ENCODE results near the gene SPPL3.
"Not testable (repeated sequence)": the region's sequence is repeated elsewhere in the genome, so short reads cannot be mapped to it uniquely, and the experiment has no call there.

The SPPL3 gene

DNA sequence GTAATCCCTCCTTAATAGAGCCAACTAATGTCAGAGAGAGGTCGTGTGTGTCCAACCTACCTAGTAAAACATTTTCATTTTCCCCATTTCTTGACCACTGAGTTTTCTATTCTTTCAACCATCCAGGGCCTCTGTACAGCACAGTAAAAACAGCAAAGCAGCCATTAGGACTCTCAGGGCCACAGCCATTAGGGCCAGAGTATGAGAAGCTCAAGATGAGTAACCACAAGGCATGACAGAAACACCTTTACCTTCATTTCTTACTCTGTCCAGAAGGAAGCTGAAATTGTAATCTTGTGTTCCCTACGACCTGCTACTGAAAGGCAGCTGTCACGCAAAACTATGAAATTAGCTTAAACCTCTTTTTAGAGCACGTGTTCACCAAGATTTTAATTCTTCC, 2.3 kb downstream of the SPPL3 start:
- Mint-ChIP-seq H3K9me3 (no peaks in the 10 kb centered on the region), H3K27me3 (no peaks in the 10 kb centered on the region), H3K4me1 (ENCODE audit: low read depth) (peaks cover 49% of the 10 kb centered on the region), H3K27ac (peak overlapping the region; percentile 98), H3K36me3 (ENCODE audit: low read depth) (peaks cover 40% of the 10 kb centered on the region), H3K4me3 (peak overlapping the region; percentile 100)
- DNase-seq: no peak

DNA sequence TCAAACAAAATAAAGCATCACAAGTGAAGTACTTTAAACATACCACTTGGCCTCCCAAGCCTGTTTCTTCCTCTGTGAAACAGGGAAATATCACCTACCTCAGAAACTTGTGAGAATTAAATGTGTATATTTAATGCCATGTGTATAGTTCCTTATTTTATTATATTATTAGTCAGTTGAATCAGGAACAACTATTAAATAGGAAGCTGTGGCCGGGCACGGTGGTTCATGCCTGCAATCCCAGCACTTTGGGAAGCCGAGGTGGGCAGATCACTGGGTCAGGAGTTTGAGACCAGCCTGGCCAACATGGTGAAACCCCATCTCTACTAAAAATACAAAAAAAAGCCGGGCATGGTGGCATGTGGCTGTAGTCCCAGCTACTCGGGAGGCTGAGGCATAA, 3.1 kb downstream of the SPPL3 start:
- Mint-ChIP-seq H3K36me3 (ENCODE audit: low read depth) (peaks cover 44% of the 10 kb centered on the region), H3K4me1 (ENCODE audit: low read depth) (peaks cover 55% of the 10 kb centered on the region)
- H3K27me3 Mint-ChIP-seq, H3K4me3 Mint-ChIP-seq, H3K27ac Mint-ChIP-seq, H3K9me3 Mint-ChIP-seq, DNase-seq: not testable (repeated sequence)

DNA sequence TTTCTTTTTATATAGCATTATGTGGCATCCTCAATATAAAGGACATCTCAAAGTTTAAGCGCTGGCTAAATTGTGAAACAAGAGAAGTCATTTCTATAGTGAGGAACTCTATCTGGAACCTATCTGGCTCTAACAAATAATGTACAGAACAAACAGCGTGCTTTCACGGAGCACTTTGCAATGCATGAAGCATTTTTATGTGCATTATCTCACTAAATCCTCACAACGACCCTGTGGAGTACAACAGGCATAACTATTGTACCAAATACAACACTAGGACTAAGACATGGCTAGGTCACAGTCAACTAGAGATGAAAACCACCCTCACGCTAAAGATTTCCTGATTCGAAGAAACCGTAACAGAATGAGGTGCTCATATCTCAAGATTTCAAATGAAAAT, 8.6 kb downstream of the SPPL3 start:
- DNase-seq: no peak
- H3K27me3 Mint-ChIP-seq: no peaks in the 10 kb centered on the region
- H3K27ac Mint-ChIP-seq: no peak overlapping the region
- no peak overlapping the region for H3K4me3 Mint-ChIP-seq
- no peaks in the 10 kb centered on the region for H3K9me3 Mint-ChIP-seq
- peaks cover 63% of the 10 kb centered on the region for H3K4me1 Mint-ChIP-seq (ENCODE audit: low read depth)
- H3K36me3 Mint-ChIP-seq (ENCODE audit: low read depth): peaks cover 51% of the 10 kb centered on the region

DNA sequence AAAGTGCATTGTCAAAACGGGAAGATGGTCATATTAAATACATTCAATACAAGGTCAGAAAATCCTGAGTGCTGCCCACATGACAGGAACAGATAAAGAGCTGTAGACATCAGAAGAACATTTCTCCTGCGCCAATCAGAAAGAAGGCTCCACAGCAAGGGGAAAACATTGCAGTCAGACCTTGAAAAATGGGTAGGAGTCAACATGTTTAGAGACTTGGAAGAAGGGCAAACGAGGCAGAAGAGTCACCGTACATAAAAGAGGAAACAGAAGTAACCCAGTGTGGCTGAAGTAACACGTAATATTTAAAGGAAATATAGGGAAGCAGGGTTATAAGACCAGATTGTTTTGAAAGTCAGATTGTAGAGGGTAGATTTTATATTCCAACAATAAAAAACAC, 11.9 kb downstream of the SPPL3 start:
- Mint-ChIP-seq H3K27ac (peak overlapping the region; percentile 1), H3K4me3 (no peak overlapping the region), H3K36me3 (ENCODE audit: low read depth) (peaks cover 32% of the 10 kb centered on the region), H3K4me1 (ENCODE audit: low read depth) (peaks cover 61% of the 10 kb centered on the region), H3K27me3 (no peaks in the 10 kb centered on the region), H3K9me3 (no peaks in the 10 kb centered on the region)
- no peak for DNase-seq

DNA sequence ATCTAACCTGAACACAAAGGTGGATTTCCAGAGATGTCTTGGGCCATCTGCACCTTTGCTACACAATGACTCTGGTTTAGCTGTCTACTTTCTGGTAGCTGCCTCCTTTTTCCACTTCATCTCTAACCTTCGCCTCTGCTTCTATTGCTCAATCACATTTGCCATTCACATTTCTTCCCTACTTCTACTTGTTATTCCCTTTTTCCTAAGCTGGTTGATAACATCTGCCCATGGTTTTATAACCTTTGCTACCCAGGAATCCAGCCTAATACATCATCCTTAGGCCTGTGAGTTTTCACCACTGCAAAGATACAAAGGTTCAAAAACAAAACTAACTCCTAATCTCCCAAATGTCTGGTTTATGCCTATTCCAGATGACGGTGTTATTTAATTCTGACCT, 13.2 kb downstream of the SPPL3 start:
- no peaks in the 10 kb centered on the region for H3K9me3 Mint-ChIP-seq
- H3K27ac Mint-ChIP-seq: no peak overlapping the region
- H3K27me3 Mint-ChIP-seq: no peaks in the 10 kb centered on the region
- H3K4me1 Mint-ChIP-seq (ENCODE audit: low read depth): peaks cover 63% of the 10 kb centered on the region
- H3K4me3 Mint-ChIP-seq: no peak overlapping the region
- peaks cover 26% of the 10 kb centered on the region for H3K36me3 Mint-ChIP-seq (ENCODE audit: low read depth)
- DNase-seq: no peak

DNA sequence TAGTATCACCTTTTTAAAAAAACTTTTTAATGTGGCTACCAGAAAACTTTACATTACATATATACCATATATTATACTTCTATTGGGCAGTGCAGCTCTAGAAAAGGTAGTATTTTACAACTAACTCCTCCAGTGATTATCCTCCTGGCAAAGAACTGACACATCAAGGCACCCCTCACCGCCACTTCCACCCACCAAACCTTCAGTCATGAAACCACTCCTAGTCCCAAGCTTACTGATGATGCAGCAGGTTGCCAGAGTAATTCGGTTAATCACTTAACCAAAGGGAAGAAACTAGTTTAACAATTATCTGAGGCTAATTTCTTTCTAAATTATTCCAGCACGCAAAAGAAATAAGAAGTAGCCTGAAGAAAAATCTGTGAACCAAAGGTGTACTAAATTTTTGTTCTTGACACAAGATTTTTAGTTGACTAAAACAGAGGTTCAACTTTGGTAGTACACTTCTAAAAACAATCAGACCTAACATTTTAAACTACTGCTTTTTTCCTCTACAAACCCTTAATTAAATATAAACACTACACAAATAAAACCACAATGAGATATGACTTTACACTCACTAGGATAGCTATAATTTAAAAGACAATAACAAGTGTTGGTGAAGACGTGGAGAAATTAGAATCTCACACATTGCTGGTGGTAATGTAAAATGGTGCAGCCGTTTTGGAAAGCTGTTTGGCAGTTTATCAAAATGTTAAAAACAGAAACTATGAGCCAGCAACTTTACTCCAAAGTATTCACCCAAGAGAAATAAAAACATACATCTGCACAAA, 16.7 kb downstream of the SPPL3 start:
- Mint-ChIP-seq H3K27ac (peak overlapping the region; percentile 44), H3K4me3 (no peak overlapping the region)
- no peak for DNase-seq

DNA sequence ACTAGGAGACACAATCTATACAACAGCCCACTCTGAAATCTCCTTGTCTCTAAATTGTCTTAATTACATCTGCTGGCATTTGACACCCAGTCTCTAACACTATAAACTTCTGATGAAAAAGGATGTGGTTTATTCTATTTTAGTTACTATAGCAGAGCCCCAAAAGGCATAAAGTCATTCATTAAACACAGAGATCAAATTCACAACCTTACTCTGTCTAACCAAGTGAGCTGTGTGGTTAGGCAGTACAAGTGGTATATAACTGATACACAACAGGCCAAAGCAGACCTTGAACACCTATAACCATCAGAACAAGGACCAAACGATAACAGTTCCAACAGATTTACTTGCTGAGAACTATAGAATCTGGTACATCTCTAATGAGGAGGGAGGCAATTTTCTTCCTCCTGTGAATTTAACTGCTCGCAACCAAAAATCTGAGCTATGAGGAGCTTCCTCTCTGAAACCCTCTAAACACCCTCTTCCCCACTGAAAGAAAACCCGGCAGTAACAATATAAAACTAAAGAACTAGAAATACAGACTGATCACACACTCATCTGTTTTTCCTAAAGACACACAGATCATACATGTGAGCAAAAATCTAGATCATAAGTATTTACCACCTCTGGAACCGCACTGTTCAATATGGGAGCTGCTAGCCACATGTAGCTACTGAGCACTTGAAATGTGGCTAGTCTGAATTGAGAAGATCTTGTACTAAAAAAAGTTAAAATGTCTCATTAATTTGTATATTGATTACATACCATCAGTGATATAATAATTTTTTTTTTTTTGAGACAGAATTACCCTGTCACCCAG, 17.7 kb downstream of the SPPL3 start:
- Mint-ChIP-seq H3K27ac (peak overlapping the region; percentile 86), H3K9me3 (no peaks in the 10 kb centered on the region), H3K36me3 (ENCODE audit: low read depth) (peaks cover 4% of the 10 kb centered on the region), H3K27me3 (no peaks in the 10 kb centered on the region), H3K4me1 (ENCODE audit: low read depth) (peaks cover 68% of the 10 kb centered on the region), H3K4me3 (peak overlapping the region; percentile 35)
- no peak for DNase-seq

More for the DNA sequence above, 16.7 kb downstream of the SPPL3 start:
- Mint-ChIP-seq H3K9me3 (no peaks in the 10 kb centered on the region), H3K27me3 (no peaks in the 10 kb centered on the region), H3K4me1 (ENCODE audit: low read depth) (peaks cover 65% of the 10 kb centered on the region), H3K36me3 (ENCODE audit: low read depth) (peaks cover 9% of the 10 kb centered on the region)

DNA sequence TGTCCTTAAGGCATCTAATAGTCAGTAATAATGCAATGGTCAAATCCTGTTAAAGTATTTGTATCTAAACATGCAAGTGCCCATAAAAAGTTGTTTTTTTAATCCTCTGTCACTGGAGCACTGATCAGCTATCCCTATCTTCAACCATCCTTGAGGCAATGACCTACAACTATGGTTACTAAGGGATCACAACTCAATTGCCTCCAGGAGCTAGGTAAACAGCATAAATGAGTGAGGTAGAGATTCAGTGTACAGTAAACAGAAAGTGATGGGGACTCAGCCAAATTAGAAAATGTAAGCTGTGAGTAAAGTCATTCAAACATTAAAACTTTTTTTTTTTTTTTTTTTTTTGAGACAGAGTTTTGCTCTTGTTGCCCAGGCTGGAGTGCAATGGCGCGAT, 18.6 kb downstream of the SPPL3 start:
- Mint-ChIP-seq H3K4me3 (no peak overlapping the region), H3K9me3 (no peaks in the 10 kb centered on the region), H3K27me3 (no peaks in the 10 kb centered on the region), H3K4me1 (ENCODE audit: low read depth) (peaks cover 66% of the 10 kb centered on the region), H3K27ac (peak overlapping the region; percentile 61), H3K36me3 (ENCODE audit: low read depth) (peaks cover 7% of the 10 kb centered on the region)
- DNase-seq: no peak

DNA sequence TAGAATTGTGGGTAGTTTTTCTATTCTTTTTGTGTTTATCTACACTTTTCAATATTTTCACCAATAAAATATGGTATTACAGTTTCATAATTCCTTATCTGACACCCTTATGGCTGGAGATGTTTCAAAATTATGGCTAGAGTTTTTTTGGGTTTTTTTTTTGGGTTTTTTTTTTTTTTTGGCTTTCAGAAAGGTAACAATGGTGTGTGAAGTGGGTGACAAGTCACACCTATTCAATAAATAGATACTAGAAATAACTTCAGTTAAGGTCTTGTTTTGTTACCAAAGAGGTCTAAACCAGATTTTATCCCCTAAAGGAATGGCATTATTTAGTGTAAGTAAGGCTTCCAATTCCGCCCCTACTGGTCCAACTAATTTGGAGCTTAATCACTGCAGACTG, 19.5 kb downstream of the SPPL3 start:
- Mint-ChIP-seq H3K4me3 (no peak overlapping the region), H3K27ac (no peak overlapping the region), H3K9me3 (no peaks in the 10 kb centered on the region), H3K27me3 (no peaks in the 10 kb centered on the region), H3K36me3 (ENCODE audit: low read depth) (peaks cover 7% of the 10 kb centered on the region), H3K4me1 (ENCODE audit: low read depth) (peaks cover 71% of the 10 kb centered on the region)
- no peak for DNase-seq

DNA sequence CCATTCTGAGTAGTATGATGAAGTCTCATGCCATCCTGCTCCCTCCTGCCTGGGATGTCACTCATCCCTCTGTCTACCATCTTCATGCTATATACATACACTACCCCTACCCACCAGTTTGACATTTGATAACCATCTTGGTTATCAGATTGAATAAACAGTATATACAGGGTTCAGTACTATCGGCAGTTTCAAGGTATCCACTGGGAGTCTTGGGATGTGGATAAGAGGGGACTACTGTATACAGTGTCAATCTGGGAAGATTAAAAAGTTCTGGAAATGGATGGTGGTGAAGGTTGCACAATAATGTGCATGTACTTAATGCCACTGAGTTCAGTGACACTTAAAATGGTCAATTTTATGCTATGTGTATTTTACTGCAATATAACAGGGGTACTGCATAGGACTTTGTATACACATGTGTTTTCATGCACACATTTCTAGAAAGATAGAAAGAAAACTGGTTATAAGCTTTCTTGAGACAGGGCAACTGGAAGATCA, 22.1 kb downstream of the SPPL3 start:
- H3K4me1 Mint-ChIP-seq (ENCODE audit: low read depth): peaks cover 64% of the 10 kb centered on the region
- no peaks in the 10 kb centered on the region for H3K9me3 Mint-ChIP-seq
- no peaks in the 10 kb centered on the region for H3K27me3 Mint-ChIP-seq
- no peak for DNase-seq
- H3K36me3 Mint-ChIP-seq (ENCODE audit: low read depth): peaks cover 15% of the 10 kb centered on the region
- H3K4me3 Mint-ChIP-seq: no peak overlapping the region
- no peak overlapping the region for H3K27ac Mint-ChIP-seq

DNA sequence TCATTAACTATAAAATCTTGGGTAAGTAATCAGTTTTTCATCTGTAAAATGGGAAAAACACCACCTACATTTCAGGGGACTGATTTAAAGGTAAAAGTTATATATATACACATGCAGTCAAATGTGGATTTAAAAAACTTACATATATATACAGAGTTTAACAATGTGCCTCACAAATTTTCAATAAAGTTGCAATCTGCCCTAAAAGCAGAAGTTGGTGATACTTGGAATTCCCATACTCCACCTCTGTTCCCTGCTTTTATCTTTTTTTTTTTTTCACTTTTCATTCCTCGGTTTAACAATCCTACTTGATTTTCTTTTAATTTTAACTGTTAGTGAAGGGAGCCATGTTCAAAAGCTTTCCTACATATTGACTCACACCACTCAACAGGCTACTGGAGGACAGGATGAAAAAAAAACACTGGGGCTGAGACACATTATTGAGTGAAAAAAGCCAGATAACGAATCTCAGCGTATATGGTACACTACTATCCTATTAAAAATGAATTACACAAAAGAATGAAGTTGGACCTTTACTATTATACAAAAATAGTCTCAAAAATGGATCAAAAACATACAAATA, 24.3 kb downstream of the SPPL3 start:
- no peak for DNase-seq
- no peak overlapping the region for H3K4me3 Mint-ChIP-seq
- H3K27me3 Mint-ChIP-seq: no peaks in the 10 kb centered on the region
- H3K27ac Mint-ChIP-seq: no peak overlapping the region
- H3K9me3 Mint-ChIP-seq: no peaks in the 10 kb centered on the region
- H3K4me1 Mint-ChIP-seq (ENCODE audit: low read depth): peaks cover 58% of the 10 kb centered on the region
- peaks cover 17% of the 10 kb centered on the region for H3K36me3 Mint-ChIP-seq (ENCODE audit: low read depth)

DNA sequence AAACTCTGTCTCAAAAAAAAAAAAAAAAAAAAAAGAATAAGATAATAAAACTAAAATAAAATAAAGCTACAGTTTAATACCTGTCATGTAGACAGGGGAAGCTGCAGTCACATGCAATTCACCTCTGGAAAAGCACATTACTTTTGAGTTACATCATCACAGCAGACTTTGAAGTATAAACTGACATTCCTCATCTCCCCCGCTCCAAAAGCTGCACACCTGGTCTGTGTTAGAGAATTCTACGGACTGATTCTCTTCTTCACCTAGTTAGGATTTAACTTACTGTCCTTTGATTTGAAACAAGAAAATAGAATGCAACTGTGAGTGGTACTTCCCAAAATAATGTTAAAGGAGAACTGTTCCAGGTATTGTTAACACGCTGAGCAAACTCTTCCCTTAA, 25.1 kb downstream of the SPPL3 start:
- H3K4me1 Mint-ChIP-seq (ENCODE audit: low read depth): peaks cover 57% of the 10 kb centered on the region
- no peak overlapping the region for H3K4me3 Mint-ChIP-seq
- no peaks in the 10 kb centered on the region for H3K9me3 Mint-ChIP-seq

DNA sequence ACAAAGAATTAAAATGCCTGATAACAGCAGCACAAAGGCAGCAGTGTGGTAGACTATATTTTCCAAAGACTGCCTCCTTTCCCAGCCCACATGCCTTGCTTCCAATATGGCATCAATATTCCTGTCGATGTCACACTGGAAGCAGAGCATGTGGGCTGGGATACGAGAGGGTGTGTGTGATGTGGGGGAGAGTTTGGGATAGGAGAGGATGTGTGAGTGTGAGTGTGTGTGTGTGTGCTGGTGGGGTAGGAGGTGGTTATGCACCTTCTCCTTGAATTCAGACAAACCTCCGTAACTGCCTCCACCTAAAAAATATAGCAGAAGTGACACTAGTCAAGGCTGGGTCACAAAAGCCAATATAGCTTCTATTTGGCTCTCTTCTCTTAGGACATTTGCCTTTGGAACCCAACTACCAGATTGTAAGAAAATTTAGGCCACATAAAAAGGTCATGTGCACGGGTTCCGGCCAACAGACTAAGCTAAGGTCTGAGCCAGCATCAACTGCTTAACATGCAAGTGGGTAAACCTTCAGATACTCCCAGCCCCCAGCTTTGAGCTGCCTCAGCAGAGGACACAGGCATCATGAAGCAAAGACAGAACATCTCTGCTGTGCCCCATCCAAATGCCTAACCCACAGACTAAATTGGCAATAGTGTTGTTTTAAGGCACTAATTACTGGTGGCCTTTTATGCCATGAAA, 29.5 kb downstream of the SPPL3 start:
- Mint-ChIP-seq H3K4me1 (ENCODE audit: low read depth) (peaks cover 59% of the 10 kb centered on the region), H3K4me3 (no peak overlapping the region), H3K9me3 (no peaks in the 10 kb centered on the region), H3K27me3 (no peaks in the 10 kb centered on the region), H3K36me3 (ENCODE audit: low read depth) (peaks cover 23% of the 10 kb centered on the region), H3K27ac (no peak overlapping the region)
- no peak for DNase-seq

More for the DNA sequence above, 25.1 kb downstream of the SPPL3 start:
- H3K27me3 Mint-ChIP-seq: no peaks in the 10 kb centered on the region
- H3K27ac Mint-ChIP-seq: no peak overlapping the region
- DNase-seq: no peak
- peaks cover 19% of the 10 kb centered on the region for H3K36me3 Mint-ChIP-seq (ENCODE audit: low read depth)

DNA sequence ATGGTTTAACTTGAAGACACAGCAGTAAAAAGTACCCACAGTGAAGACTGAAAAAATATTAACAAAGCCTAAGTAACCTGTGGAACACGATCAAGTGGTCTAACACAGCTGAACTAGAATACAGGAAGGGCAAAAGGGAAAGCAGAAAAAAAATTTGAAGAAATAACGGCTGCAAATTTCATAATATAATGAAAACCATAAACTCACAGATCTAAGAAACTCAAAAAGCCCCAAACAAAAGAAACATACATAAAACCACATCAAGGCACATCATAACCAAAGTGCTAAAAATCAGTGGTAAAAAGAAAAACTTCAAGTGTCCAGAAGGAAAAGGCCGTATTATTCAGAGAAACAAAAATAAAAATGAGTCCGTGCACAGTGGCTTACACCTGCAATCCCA, 30.9 kb downstream of the SPPL3 start:
- Mint-ChIP-seq H3K9me3 (no peaks in the 10 kb centered on the region), H3K27ac (peak overlapping the region; percentile 2), H3K4me3 (no peak overlapping the region), H3K4me1 (ENCODE audit: low read depth) (peaks cover 57% of the 10 kb centered on the region), H3K36me3 (ENCODE audit: low read depth) (peaks cover 16% of the 10 kb centered on the region), H3K27me3 (no peaks in the 10 kb centered on the region)
- DNase-seq: no peak
